ENCODE results near the gene ZSCAN23. TPM values are rescaled to one million over a fixed set of nuclear protein-coding genes. Genes with fewer than 3 reads are reported as not detected.

Gene ZSCAN23
- total and polyA plus RNA-seq, 9 of the 15 experiments (the other 6 are each of a cell fraction or from before 2014, with no cell fraction given), result 0.05 to 0.29 (median 0.21) TPM; not detected in 1

DNA sequence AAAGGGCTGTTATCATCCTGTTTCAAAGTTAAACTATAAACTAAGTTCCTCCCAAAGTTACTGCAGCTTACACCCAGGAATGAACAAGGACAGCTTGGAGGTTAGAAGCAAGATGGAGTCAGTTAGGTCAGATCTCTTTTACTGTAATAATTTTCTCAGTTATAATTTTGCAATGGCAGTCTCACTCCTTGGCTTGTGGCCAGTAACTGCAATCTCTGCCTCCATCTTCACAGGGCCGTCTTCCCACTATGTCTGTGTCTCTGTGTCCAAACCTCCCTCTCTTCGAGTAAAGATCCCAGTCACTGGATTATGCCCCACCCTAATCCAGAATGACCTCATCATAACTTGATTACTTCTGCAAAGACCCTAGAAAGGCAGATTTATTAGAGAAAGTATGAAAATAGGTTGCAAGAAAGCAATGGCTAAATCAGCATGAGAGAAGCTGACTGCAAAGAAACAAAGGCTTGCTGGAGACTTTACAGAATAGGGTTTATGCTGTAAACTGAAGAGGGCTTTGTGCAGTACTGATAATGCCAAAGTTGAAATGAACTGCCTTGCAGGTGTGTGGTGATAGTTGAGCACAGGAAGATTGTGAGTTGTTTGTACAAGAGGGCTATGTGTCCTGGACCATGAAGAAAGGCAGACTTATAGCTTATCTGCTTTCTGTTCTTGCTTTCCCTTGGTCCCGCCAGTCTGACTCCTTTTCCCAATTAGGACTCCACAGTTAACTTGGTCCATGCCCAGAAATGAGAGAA, 43.9 kb upstream of the ZSCAN23 start (continued):
- TF ChIP-seq EGR1 (conservative IDR thresholded peaks at IDR 0.05), result no peak
- TF ChIP-seq PPARD (CRISPR knock-in tag; IDR thresholded peaks at IDR 0.05), result no peak
- no peak for TF ChIP-seq ZBTB1 (CRISPR knock-in tag; IDR thresholded peaks at IDR 0.05; ENCODE audit: borderline replicate concordance, low read depth)
- TF ChIP-seq ZNF12 (CRISPR knock-in tag; IDR thresholded peaks at IDR 0.05), result no peak
- TF ChIP-seq HOMEZ (CRISPR knock-in tag; IDR thresholded peaks at IDR 0.05), result no peak
- no peak for TF ChIP-seq JUNB (CRISPR knock-in tag; conservative IDR thresholded peaks at IDR 0.05)
- no peak for TF ChIP-seq ZNF274 (IDR thresholded peaks at IDR 0.05; ENCODE audit: borderline replicate concordance, low read depth, low read length)
- TF ChIP-seq ZNF583 (CRISPR knock-in tag; IDR thresholded peaks at IDR 0.05), result peak; percentile 67; the same call in 1 of the 2 replicates
- TF ChIP-seq, protein P1, sequence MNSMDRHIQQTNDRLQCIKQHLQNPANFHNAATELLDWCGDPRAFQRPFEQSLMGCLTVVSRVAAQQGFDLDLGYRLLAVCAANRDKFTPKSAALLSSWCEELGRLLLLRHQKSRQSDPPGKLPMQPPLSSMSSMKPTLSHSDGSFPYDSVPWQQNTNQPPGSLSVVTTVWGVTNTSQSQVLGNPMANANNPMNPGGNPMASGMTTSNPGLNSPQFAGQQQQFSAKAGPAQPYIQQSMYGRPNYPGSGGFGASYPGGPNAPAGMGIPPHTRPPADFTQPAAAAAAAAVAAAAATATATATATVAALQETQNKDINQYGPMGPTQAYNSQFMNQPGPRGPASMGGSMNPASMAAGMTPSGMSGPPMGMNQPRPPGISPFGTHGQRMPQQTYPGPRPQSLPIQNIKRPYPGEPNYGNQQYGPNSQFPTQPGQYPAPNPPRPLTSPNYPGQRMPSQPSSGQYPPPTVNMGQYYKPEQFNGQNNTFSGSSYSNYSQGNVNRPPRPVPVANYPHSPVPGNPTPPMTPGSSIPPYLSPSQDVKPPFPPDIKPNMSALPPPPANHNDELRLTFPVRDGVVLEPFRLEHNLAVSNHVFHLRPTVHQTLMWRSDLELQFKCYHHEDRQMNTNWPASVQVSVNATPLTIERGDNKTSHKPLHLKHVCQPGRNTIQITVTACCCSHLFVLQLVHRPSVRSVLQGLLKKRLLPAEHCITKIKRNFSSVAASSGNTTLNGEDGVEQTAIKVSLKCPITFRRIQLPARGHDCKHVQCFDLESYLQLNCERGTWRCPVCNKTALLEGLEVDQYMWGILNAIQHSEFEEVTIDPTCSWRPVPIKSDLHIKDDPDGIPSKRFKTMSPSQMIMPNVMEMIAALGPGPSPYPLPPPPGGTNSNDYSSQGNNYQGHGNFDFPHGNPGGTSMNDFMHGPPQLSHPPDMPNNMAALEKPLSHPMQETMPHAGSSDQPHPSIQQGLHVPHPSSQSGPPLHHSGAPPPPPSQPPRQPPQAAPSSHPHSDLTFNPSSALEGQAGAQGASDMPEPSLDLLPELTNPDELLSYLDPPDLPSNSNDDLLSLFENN (IDR thresholded peaks at IDR 0.05; ENCODE audit: low read depth in 2 of 2, low read length in 2 of 2), result no peak
- no peak; the same call in 1 of the 2 replicates for TF ChIP-seq SMARCA4 (IDR thresholded peaks at IDR 0.05)
- no peak for TF ChIP-seq ZNF764 (CRISPR knock-in tag; IDR thresholded peaks at IDR 0.05; ENCODE audit: low read depth)
- peak; percentile 39 for TF ChIP-seq NUFIP1 (IDR thresholded peaks at IDR 0.05; ENCODE audit: partially characterized antibody)
- no peak for TF ChIP-seq RBM15 (IDR thresholded peaks at IDR 0.05; ENCODE audit: insufficient read depth, low read length)
- TF ChIP-seq CREBBP (IDR thresholded peaks at IDR 0.05; ENCODE audit: low read depth, low read length), result no peak
- no peak for TF ChIP-seq TRIM24 (IDR thresholded peaks at IDR 0.05)
- TF ChIP-seq KLF13 (tag; IDR thresholded peaks at IDR 0.05; ENCODE audit: borderline replicate concordance, low read depth), result no peak
- peak; percentile 69; the same call in 1 of the 2 replicates for TF ChIP-seq ILK (tag; IDR thresholded peaks at IDR 0.05; ENCODE audit: borderline replicate concordance, low read depth)
- TF ChIP-seq, protein P2, sequence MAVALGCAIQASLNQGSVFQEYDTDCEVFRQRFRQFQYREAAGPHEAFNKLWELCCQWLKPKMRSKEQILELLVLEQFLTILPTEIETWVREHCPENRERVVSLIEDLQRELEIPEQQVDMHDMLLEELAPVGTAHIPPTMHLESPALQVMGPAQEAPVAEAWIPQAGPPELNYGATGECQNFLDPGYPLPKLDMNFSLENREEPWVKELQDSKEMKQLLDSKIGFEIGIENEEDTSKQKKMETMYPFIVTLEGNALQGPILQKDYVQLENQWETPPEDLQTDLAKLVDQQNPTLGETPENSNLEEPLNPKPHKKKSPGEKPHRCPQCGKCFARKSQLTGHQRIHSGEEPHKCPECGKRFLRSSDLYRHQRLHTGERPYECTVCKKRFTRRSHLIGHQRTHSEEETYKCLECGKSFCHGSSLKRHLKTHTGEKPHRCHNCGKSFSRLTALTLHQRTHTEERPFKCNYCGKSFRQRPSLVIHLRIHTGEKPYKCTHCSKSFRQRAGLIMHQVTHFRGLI (CRISPR knock-in tag; IDR thresholded peaks at IDR 0.05), result 0 out of 2 replicates have a peak, but pooled peaks have one; percentile 85
